WERI-Rb-1 (cell line): ENCODE data around the gene AOPEP.

Experiments
- DNase-seq: peaks from one replicate; pipeline ENCODE4 v3.0.0-alpha.2; 2020
- H3K27ac ChIP-seq: fragments of 250-450 bp; sonication (Bioruptor Pico); 2 replicates; pipeline ENCODE4 v1.5.1; 2020; ENCODE audit warnings: mild to moderate bottlenecking, moderate library complexity
- H3K27me3 ChIP-seq: fragments of 250-450 bp; sonication (Bioruptor Pico); 2 replicates; pipeline ENCODE4 v1.5.1; 2021; ENCODE audit warnings: mild to moderate bottlenecking, low read depth, moderate library complexity; ENCODE audit not compliant: insufficient read depth, severe bottlenecking
- H3K36me3 ChIP-seq: fragments of 250-450 bp; sonication (Bioruptor Pico); 2 replicates; pipeline ENCODE4 v1.5.1; 2020; ENCODE audit warnings: mild to moderate bottlenecking, moderate library complexity
- H3K4me3 ChIP-seq: 2 replicates; pipeline ENCODE4 v1.5.1; 2011; ENCODE audit warnings: low read depth, mild to moderate bottlenecking, control low read depth, low read length
- H3K9me3 ChIP-seq: fragments of 250-450 bp; sonication (Bioruptor Pico); 2 replicates; pipeline ENCODE4 v1.5.1; 2021; ENCODE audit warnings: mild to moderate bottlenecking, moderate library complexity; ENCODE audit not compliant: severe bottlenecking
- TF ChIP-seq, protein P1 (sequence below): IDR thresholded peaks from 2 replicates; pipeline ENCODE4 v1.5.1; 2011; ENCODE audit warnings: low read depth, mild to moderate bottlenecking, control low read depth, inconsistent platforms, low read length

AOPEP gene

DNA sequence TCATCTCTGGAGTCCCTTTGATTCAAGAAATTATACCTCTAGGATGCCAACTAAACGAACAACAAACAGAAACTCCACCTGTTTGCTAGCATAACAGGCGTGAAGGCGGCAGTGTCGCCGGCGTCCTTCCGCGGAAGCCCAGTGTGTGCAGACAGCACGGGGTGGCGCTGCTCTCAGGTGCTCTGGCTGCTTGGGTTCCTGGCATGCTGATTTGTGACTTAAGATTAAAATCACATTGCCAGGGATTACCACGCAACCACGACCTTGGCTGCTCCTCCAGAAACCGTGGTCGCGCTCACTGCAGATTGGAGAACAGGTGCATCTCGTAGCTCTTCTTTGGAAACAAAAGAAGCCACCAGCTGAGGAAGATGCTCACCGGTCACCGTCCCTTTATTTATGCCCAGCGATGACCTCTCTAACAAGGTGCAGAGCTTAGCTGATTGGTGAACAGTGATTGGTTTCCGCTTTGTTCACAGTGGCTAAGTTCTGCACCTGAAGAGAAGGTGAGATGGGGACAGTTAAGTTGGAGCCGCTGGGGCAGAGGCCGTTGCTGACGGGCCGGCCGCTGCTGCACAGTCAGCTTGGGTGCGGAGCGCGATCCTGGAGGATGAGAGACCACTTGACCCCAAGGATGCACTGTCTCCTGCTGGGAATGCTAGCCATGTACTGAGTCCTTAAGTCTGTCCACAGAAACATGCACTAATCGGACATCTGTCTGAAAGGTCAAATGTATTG is 358.7 kb downstream of the AOPEP start:
- TF ChIP-seq, protein P1, sequence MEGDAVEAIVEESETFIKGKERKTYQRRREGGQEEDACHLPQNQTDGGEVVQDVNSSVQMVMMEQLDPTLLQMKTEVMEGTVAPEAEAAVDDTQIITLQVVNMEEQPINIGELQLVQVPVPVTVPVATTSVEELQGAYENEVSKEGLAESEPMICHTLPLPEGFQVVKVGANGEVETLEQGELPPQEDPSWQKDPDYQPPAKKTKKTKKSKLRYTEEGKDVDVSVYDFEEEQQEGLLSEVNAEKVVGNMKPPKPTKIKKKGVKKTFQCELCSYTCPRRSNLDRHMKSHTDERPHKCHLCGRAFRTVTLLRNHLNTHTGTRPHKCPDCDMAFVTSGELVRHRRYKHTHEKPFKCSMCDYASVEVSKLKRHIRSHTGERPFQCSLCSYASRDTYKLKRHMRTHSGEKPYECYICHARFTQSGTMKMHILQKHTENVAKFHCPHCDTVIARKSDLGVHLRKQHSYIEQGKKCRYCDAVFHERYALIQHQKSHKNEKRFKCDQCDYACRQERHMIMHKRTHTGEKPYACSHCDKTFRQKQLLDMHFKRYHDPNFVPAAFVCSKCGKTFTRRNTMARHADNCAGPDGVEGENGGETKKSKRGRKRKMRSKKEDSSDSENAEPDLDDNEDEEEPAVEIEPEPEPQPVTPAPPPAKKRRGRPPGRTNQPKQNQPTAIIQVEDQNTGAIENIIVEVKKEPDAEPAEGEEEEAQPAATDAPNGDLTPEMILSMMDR: no peak
- H3K27me3 ChIP-seq: no peaks in the 10 kb centered on the region
- no peak overlapping the region for H3K4me3 ChIP-seq
- H3K9me3 ChIP-seq: no peaks in the 10 kb centered on the region
- DNase-seq: no peak
- peaks cover 74% of the 10 kb centered on the region for H3K36me3 ChIP-seq
- H3K27ac ChIP-seq: no peak overlapping the region

DNA sequence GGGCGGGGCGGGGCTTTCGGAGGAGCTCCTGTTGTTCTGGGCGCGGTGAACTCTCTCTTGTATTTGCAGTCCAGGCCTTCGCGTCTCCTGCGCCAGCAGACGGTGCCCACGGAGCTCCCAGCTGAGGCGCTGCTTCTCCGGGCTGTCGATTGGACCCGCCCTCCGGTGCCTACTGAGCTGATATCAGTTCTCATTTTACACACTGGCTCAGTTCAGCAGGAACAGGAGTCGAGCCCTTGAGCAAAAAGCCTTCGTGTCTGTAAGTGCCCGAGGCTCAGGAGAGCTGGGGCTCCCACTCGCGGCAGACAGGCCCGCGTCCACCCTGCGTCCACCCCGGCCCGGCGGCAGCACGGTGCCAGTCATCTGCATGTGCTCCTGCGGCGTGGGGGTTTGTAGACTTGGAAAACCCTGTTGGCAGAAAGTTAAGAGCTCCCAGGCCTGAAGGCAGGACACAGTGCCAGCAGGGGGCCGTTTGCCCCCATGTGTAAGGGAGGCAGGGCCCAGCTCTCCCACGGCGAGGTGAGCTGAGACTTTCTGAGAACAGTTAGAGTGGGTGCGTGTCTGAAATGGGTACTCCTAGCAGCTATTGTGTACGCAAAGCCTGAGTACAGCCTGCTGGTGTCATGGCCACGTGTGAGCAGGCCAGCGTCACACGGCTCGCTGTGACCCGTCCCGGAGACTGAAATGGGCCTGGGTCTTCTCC is 359.5 kb downstream of the AOPEP start:
- DNase-seq: no peak
- no peaks in the 10 kb centered on the region for H3K9me3 ChIP-seq
- H3K27ac ChIP-seq: no peak overlapping the region
- H3K4me3 ChIP-seq: no peak overlapping the region
- TF ChIP-seq, protein P1: no peak
- H3K27me3 ChIP-seq: no peaks in the 10 kb centered on the region
- peaks cover 68% of the 10 kb centered on the region for H3K36me3 ChIP-seq

DNA sequence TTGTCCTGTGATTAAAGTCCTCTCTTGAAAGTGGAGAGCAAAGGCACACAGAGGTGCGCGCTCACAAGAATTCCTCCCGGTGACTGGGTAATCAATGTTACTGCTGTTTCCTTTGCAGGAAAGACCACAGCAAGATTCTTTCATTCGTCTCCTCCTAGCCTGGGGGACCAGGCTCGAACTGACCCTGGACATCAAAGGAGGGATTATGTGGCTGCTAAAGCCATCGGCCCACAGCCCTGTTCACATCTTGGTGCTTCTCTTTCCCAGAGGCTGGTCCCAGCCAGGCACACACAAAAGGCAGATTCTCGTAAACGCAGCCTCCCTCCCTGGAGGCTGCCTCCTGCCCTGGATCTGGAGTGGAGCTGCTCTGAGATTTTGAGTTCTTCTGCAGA is 360.1 kb downstream of the AOPEP start:
- TF ChIP-seq, protein P1: no peak

DNA sequence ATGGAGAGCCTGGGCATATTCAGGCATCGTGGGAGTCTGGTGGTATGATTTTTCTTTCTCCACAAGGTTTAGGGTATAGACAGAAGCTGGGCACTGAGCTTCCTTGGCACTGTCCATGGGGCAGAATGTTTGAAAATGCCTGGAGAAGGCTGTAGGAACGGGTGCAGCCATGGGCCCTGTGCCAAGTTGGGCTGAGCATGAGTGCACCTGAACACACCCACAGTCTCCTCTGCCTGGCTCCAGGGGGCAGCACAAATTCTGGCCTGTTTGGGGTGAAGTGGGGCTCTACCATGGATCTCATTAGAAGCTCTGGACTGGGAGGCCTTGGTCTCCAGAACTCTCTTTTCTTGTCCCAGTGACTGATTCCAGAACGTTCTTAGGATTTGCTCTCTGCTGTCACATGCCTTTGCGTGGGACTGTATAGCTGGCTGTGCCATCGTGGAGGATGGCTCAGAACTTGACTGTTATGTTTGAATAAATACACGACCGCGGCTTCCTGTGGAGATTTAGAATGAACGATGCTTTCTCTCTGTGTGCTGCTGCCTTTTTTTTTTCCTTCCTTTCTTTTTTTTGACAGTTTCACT is 361.3 kb downstream of the AOPEP start:
- Histone ChIP-seq H3K27me3 (no peaks in the 10 kb centered on the region), H3K27ac (no peak overlapping the region), H3K4me3 (no peak overlapping the region), H3K36me3 (peaks cover 50% of the 10 kb centered on the region), H3K9me3 (no peaks in the 10 kb centered on the region)
- no peak for DNase-seq
- TF ChIP-seq, protein P1: peak; percentile 50

More for the DNA sequence above, 360.1 kb downstream of the AOPEP start:
- no peak for DNase-seq
- Histone ChIP-seq H3K27me3 (no peaks in the 10 kb centered on the region), H3K27ac (no peak overlapping the region), H3K36me3 (peaks cover 62% of the 10 kb centered on the region), H3K4me3 (no peak overlapping the region), H3K9me3 (no peaks in the 10 kb centered on the region)

DNA sequence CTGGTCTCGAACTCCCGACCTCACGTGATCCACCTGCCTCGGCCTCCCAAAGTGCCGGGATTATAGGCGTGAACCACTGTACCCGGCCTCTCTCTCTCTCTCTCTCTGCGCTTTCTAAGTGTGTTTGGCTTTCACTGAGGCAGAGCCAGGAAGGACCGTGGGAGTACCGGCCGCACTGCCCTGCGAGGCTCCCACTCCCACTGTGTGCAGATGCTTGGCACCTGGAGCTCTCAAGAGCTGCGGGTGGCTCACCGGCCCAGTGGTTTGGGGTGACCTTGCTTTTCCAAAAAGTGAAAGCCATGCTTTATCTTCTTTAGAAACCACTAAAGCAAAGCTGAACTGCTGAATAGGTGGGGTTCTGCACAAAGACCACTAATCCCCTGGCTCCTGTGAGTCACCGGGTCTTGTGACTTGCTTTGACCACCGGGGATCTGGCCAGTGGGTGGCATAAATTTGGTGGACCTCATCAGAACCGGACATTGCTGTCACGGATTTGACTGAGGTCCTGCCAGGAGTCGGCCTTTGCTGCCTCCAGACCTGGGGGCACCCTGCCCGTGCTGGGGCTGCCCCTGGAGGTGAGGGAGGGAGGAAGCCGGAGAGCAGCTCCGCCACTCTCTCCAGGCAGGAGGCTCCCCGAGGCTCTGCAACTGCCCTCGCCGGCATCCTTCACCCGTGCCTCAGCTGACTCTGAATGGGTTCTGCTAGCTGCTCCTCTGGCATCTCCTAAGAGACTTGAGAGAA is 362.1 kb downstream of the AOPEP start:
- peaks cover 42% of the 10 kb centered on the region for H3K36me3 ChIP-seq
- TF ChIP-seq, protein P1: no peak
- no peak overlapping the region for H3K27ac ChIP-seq
- no peaks in the 10 kb centered on the region for H3K27me3 ChIP-seq
- no peak for DNase-seq
- H3K9me3 ChIP-seq: no peaks in the 10 kb centered on the region
- H3K4me3 ChIP-seq: no peak overlapping the region
